NCI-H524 (cell line): Measurements from ENCODE around the gene DOK1.

Experiments
- DNase-seq, 2 experiments: peaks; one replicate each; lab custom pipeline; 2025; lab: John Stamatoyannopoulos, UW

DOK1 gene

DNA sequence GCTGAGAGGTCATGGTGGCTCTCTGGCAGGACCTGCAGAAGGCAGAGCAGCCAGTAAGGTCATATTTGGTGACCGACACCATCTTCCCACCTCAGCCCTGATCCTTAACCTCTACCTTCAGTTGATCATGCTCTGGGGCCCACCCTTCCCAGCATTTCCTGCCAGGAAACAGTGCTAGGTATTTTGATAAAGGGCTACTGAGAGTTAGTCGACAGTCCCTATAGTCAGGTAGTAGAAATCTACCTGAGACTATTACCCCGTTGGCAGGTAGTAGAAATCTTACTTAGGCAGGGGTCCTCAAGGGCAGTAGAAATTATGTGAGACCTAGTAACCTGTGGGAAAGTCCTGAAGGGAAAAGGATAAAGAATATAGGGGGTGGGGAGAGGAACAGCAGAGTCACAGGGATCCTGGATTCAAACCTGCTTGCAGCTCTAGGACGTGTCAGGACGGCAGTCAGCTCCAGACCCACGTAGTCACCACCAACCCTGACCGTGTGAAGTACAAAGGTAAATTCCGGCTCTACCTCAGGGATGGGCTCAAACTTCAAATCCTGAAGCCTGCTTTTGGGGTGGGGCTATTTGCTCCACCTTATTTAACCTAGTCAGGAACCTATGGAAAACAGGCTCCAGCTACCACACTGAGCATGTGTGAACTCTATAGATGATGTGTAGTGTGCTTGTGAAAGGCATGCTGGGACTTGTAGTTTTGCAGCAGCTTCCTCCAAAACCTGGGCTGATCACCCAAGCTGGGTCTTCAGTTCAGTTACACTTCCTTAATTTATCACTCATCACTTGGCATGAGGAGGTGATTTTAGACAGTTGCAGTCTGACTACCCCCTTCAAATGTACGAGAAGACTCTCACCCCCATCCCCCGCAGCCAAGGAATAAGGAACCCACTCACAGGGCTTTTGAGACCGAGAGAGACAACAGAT, 28.5 kb upstream of the DOK1 start, which contains the start of gene DQX1:
TSS of gene DQX1 (minus strand) at position 515 of the 932 bp plus-strand sequence. CDS start at position 13, 502 bp downstream.
- peak in 1 of 2 experiments; percentile 20 for DNase-seq

DNA sequence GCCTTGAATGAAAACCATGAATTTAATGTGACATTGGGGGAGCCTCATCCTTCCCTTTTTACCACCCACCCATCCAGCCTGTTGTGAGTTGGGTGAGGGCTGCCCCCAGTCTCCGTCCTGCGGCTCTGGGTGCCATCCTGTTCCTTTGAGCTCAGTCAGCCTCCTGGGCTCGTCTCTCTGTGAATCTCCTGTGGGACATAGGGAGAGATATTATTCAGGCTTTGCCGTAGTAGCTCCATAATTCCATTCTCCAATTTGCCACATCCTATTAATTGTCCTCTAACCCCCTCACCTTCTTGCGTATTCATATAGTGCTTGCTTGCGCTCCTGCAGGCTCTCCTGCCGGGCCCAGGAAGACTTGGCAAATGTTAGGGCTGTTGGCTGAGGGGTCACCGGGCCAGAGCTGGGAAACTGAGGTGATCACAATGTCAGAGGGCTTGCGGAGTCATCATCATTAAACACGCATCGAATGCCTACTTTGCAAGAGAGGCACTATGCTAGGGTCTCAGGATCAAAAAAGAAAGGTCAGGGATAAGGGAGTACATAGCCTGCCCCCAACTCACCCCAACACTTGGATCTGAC, 27.8 kb upstream of the DOK1 start:
- DNase-seq = no peak

- DNase-seq = no peak
Observed at GRCh38 chr2:74527741-74528140, 26.8 kb upstream of the DOK1 start.

DNA sequence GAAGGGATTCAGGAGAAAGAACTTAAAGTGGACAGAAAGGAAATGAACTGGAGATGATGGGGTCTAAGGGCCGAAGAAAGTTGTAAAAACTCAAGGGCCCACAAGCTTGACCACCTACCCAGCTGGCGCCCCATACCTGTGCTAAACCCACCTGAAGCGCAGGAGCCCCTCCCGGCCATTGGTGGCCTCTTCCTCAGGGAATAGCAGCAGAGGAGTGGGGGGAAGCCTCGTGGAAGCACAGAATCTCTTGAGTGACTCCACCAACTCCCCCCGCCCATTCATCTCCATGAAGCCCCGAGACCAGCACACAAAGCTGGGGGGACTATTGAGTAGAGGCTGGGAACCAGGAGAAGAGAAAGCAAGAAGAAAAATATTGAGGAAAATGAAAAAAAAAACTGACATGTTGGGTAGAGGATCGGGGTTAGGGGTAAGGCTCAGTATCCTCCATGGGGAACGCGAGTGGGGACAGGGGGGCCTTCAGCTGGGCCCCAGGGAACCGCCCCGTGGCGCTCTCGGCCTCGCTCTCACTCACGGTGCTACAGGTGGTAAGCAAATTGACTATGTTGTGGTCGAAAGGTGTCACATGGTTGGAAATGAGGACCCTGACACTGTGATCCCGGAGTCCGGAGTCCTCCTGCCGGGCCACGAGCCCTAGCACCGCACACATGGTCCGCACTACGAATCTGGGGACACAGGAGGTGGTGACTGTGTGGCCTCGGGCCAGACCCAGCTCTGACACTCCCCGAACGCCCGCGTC, 25.7 kb upstream of the DOK1 start:
- DNase-seq = no peak

DNA sequence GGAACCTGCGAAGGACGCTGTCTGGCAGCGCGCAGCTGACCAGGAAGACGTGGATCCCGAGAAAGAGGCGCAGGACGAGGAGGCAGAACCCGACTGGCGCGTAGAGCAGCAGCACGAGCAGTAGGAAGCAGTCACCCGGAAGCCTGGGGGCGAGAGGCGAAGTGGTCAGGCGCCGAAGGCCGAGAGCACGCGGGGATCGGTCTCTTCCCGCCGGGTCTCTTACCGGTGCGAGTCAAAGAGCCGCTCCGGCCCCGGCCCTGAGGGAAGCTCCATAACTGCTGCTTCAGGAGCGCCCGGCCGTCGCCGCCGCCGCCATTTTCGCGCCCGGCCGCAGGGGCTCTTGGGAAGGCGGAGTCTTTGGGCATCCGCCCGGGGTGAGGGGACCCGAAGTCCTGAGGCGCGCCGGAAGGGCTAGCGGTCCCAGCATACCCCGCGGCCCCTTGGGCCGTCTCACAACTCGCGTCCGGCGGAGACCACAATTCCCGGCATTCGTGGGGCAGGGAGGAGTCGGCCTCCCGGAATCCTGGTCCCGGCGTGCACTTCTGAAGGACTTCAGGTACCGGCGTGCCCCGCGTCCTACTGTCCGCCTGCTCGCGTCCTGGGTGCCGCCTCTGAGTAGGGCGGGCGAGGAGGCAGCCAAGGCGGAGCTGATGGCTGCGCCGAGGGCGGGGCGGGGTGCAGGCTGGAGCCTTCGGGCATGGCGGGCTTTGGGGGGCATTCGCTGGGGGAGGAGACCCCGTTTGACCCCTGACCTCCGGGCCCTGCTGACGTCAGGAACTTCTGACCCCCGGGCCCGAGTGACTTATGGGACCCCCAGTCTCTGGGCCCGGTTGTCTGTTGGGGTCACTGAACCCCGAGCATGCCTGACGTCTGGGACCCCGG, 24.9 kb upstream of the DOK1 start, which contains the start of the genes AUP1 and HTRA2:
TSS of gene AUP1 (minus strand) at position 350 of the 882 bp plus-strand sequence. CDS start at position 273, 77 bp downstream.
TSS of gene HTRA2 (plus strand) at position 577 of the 882 bp plus-strand sequence. CDS start at position 651, 74 bp downstream.
- DNase-seq = peak; percentile 98

GRCh38 chr2:74530239-74531187, 24.0 kb upstream of the DOK1 start:
- DNase-seq = peak in 1 of 2 experiments; percentile 30

DNA sequence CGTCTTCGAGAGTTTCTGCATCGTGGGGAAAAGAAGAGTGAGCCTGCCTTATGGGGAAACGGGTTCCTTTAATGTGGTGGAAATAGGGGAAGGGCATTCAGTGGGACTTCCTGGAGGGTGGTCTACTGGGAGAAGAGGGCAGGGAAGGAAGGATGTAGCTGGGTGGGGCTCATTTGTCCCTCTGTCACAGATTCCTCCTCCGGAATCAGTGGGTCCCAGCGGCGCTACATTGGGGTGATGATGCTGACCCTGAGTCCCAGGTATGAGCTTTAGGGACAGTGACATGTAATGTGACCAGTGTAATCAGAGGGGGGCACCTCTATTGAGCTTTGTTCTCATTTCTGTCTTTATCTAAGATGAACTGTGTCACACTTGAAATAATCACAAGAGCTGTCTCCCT, 22.9 kb upstream of the DOK1 start:
- no peak for DNase-seq

GRCh38 chr2:74532222-74532621, 22.3 kb upstream of the DOK1 start:
- DNase-seq = peak in 1 of 2 experiments; percentile 70

- DNase-seq = no peak
Observed at GRCh38 chr2:74533464-74533863, 21.1 kb upstream of the DOK1 start.

DNA sequence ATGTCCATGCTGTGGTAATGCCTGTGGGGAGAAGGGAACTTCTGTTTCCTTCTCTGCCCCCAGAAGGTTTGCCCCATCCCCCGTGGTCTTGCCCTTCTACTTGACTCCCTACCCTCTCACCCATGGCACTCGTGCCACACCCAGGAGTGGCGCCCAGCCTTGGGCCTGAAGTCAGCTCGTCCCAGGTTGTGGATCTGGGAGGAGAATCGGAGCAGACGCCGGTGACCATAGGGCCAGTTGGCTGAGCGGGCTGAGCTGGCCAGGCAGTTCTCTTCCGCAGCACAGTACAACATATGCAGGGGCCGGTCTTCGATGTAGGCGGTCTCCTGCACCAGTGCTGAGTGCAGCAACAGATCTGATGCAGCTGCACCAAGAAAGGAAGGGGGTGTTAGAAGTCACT, 20.1 kb upstream of the DOK1 start:
- DNase-seq = no peak

- no peak for DNase-seq
Observed at GRCh38 chr2:74535440-74535965, 19.0 kb upstream of the DOK1 start.

DNA sequence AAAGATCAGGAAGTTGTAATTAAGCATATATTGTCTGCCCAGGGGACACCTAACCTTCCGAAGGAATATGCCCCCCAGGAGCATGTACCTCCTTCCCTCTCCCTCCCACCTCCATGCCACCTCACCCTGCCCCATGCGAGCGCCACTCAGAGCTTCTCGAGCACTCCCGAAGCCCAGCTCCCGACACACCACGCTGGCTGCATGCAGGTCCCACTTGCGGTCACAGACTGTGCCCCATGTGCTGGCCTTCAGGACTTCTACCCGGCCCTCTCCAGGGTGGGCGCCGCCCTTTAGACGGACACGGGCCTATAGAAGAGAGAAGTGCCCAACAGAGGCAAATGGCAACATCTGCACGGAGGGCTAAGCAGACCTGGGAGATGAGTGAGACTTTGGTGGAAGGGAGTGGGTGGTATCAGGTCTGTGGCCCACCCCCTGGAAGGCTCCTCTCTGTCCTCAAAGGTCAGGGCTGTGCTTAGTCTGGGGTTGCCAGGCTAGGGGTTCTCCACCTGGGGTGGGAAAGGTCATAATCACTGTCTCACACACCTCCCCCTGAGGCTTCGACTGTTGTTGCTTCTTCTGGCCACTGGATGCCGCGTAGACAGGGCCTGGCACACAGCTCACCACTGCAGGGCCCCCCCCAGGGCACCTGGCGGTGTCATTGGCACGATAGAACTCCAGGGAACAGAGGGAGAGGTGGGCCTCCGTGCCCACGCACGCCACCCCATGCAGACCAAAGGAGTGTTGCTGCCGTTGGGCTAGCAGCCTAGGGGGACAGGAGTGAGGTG, 18.2 kb upstream of the DOK1 start:
- no peak for DNase-seq

DNA sequence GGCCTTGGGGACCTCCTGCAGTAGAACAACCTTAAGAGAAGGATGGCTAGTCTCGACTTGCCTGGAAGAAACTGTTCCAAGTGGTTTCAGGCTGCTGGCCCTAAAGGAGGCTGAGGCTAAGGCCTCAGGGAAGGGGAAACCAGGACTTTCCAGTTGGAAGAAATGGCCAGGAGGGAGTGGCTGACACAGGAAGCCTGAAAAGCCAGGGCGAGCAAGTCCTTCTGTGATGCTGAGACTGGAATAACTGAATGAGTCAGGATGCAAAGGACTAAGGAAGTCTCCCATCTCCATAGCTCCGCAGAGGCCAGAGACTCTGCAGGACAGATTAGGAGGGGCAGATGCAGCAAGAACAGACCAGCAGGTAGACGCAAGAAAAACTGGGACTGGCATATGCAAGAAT, 17.4 kb upstream of the DOK1 start:
- DNase-seq = no peak

- DNase-seq = no peak
Observed at GRCh38 chr2:74538881-74539339, 15.6 kb upstream of the DOK1 start.

DNA sequence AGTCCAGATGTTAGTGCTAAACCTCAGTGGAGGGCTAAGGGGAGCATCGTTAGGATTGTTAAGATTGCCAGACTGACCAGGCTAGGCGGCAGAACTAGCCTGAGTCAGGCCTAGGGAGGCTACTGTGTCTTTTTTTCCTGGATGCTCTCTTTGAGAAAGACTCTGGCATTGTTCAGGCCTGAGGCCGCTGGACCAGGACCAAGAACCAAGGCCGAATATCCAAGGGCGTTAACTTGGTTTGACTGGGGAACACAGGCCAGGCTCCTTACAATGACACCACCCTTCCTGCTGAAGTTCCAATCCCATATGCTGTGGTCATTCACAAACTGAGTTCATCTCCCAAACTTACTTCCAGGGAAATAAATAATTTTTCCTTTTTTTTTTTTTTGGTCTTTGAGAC, 14.2 kb upstream of the DOK1 start:
- DNase-seq = no peak

- DNase-seq = no peak
Observed at GRCh38 chr2:74542978-74543377, 11.5 kb upstream of the DOK1 start.

DNA sequence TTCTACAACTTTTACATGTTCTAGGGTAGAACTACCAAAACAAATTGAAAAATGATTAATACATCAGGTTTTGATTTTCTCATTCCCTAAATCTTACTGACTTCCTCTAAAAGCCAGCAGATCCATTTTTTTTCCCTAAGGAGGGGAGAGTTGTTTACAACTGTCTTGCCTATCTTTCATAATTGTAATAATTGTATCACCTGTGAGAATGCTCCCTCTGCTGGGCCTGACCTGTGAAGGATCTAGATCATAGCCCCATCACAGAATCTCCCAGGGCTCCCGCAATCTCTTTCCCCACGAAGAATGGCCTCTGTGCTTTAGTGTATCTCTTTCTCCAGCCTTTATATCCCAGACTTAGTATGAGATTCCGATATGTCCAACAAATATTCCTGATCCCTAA, 9.9 kb upstream of the DOK1 start:
- no peak for DNase-seq

DNA sequence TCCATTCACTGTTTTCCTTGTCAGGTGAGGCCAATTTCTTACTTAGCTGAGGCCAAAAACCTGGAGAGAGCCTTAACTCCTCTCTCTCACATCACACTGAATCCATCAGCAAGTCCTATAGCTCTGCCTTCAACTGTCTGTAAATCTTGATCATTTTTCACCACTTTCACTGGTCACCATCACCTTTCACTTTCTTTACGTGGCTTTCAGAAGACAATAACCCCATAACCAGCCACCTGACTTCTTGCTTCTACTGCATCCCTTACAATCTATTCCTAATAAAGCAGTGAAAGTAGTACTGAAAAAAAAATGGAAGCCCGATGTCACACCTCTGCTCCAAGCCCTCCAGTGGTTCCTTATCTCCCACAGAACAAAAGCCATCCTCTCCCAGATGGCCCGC, 8.5 kb upstream of the DOK1 start:
- no peak for DNase-seq
